Activated CD8-positive, alpha-beta memory T cell treated with anti-CD3 and anti-CD28 coated beads for 36 hours (primary cell): ENCODE measurements around the gene VPS4B. TPM values are rescaled to one million over a fixed set of nuclear protein-coding genes. Genes with fewer than 3 reads are reported as not detected.
"Not testable (repeated sequence)": the region's sequence is repeated elsewhere in the genome, so short reads cannot be mapped to it uniquely, and the experiment has no call there.

Source experiments
- CTCF ChIA-PET: fragments of 350-600 bp; sonication (Branson Sonifier 250); formaldehyde crosslinking; loops from one replicate; lab custom pipeline; 2021; ENCODE audit warnings: antibody characterized with exemption; lab: Charles Lee
- POLR2A ChIA-PET: fragments of 350-600 bp; sonication (Branson Sonifier 250); formaldehyde crosslinking; loops from one replicate; lab custom pipeline; 2021; ENCODE audit warnings: antibody characterized with exemption; lab: Charles Lee
- total RNA-seq, 2 experiments: library from RNA; stranded (reverse); gene quantifications; one replicate each; pipeline ENCODE4 v1.2.3, GENCODE V29; 2021

VPS4B gene
- total RNA-seq: 10 to 100 TPM; 51.1 to 53.9 TPM

GRCh38 chr18:63422087-63422863 is at the start of gene VPS4B:
VPS4B (minus strand) TSS chr18:63422476; CDS start chr18:63422259, 217 bp downstream.
- POLR2A ChIA-PET: interaction anchor here (0.6 to 1.3 kb wide), 5 partner anchors 12 to 270 kb away, joined by 3 to 9 read pairs (median 7); partner anchors contain the start of gene KDSR
- CTCF ChIA-PET: interaction anchor here (0.6 kb wide), 1 partner anchor 705 kb away, joined by 3 read pairs; no protein-coding TSS in a partner anchor

- CTCF ChIA-PET: no interaction called here
These were observed 48.5 kb upstream of the VPS4B start for GRCh38 chr18:63470751-63471150.

DNA sequence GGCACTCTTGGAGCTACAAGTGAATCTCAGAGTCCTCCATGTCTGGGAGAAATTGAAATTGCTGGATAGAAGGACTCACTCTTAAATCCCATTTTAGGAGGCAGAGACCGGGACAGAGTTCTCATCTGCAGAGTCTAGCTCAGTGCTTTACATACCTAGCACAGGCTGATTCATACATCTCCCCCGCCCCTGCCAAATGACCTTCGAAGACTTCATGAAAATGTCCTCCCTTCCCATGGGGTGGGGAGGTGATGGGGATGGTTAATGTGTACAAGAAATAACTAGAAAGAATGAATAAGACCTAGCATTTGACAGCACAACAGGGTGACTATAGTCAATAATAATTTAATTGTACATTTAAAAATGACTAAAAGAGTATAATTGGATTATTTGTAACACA is 46.3 kb upstream of the VPS4B start:
- CTCF ChIA-PET: no interaction called here
- POLR2A ChIA-PET: no interaction called here

More at GRCh38 chr18:63470751-63471150, 48.5 kb upstream of the VPS4B start:
- POLR2A ChIA-PET: no interaction called here

DNA sequence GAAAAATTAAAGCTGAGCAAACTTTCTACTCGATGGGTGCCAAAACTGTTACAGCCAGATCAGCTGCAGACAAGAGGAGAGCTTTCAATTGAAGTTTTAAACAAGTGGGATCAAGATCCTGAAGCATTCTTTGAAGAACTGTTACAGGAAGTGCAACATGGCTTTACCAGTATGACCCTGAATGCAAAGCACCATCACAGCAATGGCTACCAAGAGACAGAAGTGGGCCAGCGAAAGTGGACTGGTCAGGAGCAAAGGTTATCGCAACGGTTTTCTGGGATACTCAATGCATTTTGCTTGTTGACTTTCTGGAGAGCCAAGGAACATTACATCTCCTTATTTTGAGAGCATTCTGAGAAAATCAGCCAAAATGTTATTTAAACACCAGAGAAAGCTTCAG is 45.4 kb upstream of the VPS4B start:
- CTCF ChIA-PET: no interaction called here
- POLR2A ChIA-PET: no interaction called here

DNA sequence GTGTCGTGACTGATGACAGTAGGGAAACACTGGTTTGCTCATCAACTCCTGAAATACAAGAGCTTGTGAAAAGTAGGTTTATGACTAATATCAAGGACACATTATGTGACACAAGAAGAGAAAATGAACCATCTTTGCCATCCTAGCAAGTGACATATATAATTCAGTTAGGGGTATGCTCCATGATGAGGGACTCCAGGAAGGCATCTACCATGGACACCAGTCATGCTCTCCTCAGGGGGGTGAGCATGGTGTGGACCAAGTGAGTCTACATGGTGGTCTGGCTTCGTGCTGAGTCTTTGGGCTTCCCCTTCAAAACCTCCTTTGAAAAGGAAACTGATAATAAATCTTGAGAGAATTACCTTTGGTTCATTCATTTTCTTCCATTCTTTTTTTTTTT is 42.8 kb upstream of the VPS4B start:
- ChIA-PET POLR2A (no interaction called here), CTCF (interaction anchor here (0.6 to 1.6 kb wide), 4 partner anchors 20 to 483 kb away, joined by 3 to 4 read pairs (median 4); no protein-coding TSS in a partner anchor)

DNA sequence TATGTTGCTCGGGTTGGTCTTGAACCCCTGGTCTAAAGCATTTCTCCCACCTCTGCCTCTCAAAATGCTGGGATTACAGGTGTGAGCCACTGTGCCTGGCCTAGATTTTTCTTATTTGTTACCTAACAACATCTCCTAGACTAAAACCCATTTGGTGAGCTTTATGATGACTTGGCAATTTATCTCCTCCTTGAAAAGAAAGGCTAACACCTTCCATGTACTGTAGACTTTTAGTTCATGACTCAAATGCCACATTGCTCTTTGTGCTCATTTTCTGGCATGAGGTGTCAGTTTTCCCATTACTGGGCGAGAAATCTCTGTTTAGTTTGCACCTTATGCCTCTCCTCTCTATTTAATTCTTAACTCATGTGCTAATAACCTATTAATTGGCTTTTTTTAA is 42.2 kb upstream of the VPS4B start:
- CTCF ChIA-PET: interaction anchor here (1.6 kb wide), 1 partner anchor 25 kb away, joined by 4 read pairs; no protein-coding TSS in a partner anchor
- POLR2A ChIA-PET: interaction anchor here (0.6 kb wide), 1 partner anchor 878 kb away, joined by 3 read pairs; no protein-coding TSS in a partner anchor

DNA sequence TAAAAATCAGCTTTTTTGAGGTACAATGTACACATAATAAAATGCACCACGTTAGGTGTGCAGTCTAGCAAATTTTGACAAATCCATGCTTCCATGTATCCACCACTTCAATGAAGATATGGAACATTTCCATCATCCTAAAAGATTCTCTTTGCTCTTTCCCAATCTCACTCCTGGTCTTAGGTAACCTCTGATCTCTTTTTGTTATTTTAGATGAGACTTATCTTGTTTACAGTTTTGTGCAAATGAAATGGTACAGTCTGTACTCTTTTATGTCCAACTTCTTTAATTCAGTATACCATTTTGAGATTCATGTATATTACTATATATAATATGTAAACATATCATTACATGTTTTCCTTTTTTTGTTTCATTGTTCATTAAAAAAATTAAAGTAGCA is 38.1 kb upstream of the VPS4B start:
- ChIA-PET CTCF (no interaction called here), POLR2A (no interaction called here)

GRCh38 chr18:63457977-63458376 is 35.7 kb upstream of the VPS4B start:
- CTCF ChIA-PET: interaction anchor here (0.7 kb wide), 1 partner anchor 431 kb away, joined by 3 read pairs; no protein-coding TSS in a partner anchor
- POLR2A ChIA-PET: no interaction called here

DNA sequence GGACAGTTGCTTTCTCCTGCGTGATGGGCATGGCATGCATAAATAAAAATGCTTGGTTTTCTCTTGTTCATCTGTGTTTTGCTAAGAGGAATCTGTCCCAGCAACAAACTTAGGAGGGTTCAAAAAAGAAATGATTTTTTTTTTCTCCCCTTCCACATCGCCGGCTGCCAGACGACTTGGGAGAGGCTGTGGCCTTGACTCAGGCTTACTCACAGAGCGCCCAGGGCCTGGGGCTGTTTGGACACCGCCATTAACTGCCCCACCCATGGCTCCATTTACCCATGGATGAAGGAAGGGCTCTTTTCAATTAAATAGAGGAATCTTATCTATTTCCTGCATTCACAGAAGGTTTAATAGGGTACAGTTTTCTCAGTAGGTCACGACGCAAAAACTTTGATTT is 32.2 kb upstream of the VPS4B start:
- ChIA-PET CTCF (no interaction called here), POLR2A (no interaction called here)

GRCh38 chr18:63452751-63453150 is 30.5 kb upstream of the VPS4B start:
- CTCF ChIA-PET, POLR2A ChIA-PET: not testable (repeated sequence)

DNA sequence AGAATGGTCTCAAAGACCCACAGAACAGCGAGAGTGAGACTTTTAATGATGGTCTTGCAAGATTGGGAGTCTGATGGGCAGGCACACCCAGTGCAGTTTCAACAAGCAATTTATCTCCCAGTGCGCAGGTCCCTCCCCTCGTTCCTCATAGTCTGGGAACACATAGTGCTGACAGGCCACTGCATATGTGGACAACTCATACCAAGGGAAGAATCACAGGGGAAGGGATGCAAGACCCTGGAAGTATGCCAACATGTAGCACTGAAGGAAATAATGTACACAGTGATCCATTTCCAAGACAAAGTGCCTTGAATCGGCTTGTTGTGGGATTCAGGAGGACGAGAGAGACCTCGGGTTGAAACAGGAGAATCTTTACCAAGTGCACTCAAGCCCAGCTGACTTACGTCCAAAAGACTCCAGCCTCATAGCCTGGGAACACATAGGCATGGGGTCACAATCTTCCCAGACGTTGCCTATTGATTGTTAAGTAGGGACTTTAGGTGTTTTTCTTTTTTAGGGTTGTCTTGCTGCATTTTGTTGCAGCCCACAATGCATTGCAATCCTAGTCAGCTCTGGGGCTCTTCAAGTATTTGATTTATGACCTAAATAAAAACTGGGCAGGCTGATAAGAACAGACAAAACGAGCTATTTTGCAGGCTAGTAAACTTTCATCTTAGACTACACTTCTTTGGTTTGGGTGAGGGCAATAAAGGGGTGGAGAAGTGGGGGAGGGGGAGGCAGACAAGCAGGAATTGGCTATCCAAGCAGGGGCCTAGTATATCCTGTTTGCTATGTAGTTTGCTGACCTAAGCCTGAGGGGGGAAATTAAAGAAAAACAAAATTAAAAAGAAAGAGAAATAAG is 29.8 kb upstream of the VPS4B start:
- CTCF ChIA-PET: no interaction called here

DNA sequence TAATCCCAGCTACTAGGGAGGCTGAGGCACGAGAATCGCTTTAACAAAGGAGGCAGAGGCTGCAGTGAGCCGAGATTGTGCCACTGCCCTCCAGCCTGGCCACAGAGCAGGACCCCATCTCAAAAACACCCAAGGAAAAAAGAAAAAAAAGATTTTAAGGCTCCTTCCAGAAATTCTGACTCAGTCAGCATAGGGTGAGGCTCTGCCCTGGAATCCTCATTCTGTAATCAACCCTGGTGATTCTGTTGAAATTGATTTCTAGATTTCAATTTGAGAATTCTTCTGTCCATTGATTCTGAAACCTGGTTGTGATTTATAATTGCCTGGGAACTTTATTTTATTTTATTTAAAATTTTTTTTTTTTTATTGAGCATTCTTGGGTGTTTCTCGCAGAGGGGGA is 27.1 kb upstream of the VPS4B start:
- CTCF ChIA-PET: no interaction called here
- POLR2A ChIA-PET: no interaction called here

More for the DNA sequence above, 29.8 kb upstream of the VPS4B start:
- POLR2A ChIA-PET: no interaction called here

DNA sequence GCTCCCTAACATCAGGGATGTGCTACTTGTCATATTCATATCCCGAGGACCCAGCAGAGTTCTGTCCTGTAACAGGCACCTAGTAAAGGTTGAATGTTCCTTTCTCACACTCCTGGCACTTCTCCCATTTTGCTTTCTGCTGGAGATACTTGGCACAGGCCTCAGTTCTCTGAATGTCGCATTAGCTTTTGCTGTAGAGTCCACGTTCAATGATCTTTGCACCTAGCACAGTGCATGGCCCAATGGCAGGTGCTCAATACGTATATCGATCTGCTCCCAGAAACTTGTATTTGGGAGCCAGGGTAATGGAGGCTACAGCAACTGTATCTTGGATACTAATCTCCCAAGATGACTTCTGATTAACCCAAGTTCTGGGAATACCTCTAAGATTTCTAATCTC is 24.8 kb upstream of the VPS4B start:
- CTCF ChIA-PET: interaction anchor here (0.7 kb wide), 1 partner anchor 784 kb away, joined by 5 read pairs; no protein-coding TSS in a partner anchor
- POLR2A ChIA-PET: no interaction called here

- ChIA-PET POLR2A (no interaction called here), CTCF (no interaction called here)
These were observed 24.0 kb upstream of the VPS4B start for GRCh38 chr18:63446266-63446665.

GRCh38 chr18:63445037-63445436 is 22.8 kb upstream of the VPS4B start:
- ChIA-PET CTCF (no interaction called here), POLR2A (no interaction called here)

DNA sequence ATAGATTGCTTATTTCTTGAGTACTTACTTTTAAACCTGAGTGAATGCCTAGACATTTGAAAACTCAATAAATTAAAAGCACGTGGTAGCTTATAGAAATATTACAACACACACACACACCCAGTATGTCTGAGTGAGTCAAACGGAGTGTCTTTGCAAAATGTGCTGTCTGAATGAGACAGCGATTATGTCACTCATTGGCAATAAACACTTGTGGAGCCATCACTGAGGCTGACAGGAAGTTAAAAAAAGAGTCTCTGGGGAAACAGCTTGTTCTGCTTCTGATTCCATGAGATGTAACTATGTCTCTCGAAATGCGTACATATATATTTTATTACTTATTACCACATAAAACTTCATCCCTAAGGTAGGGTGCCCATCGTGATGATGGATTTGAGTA is 22.3 kb upstream of the VPS4B start:
- ChIA-PET POLR2A (no interaction called here), CTCF (no interaction called here)

- POLR2A ChIA-PET: no interaction called here
These were observed 21.6 kb upstream of the VPS4B start for GRCh38 chr18:63443829-63444228.

DNA sequence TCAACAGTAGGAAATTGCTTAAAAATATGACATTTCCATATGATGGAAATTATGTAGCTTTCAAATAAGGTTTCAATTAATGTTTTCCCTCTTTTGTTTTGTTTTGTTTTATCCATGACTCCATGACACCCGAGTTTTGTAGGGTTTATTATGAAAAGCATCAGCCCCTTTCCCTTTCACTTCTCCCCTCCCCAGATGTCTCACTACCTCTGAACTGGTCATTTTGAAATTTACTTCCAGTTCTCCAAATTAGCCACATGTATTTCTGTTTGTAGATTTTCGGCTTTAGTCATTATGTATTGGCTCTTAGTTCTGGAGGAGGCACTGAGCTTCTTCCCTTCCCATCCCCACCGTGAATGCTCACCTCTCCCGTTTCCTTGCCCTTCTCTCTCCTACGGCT is 18.6 kb upstream of the VPS4B start:
- ChIA-PET POLR2A (no interaction called here), CTCF (interaction anchor here (0.7 to 3.1 kb wide), 4 partner anchors 118 to 424 kb away, joined by 3 to 11 read pairs (median 4); no protein-coding TSS in a partner anchor)

More at GRCh38 chr18:63443829-63444228, 21.6 kb upstream of the VPS4B start:
- CTCF ChIA-PET: no interaction called here

- ChIA-PET CTCF (interaction anchor here (0.9 to 3.1 kb wide), 4 partner anchors 16 to 423 kb away, joined by 3 to 11 read pairs (median 4); no protein-coding TSS in a partner anchor), POLR2A (no interaction called here)
These were observed 17.9 kb upstream of the VPS4B start for GRCh38 chr18:63440219-63440618.

DNA sequence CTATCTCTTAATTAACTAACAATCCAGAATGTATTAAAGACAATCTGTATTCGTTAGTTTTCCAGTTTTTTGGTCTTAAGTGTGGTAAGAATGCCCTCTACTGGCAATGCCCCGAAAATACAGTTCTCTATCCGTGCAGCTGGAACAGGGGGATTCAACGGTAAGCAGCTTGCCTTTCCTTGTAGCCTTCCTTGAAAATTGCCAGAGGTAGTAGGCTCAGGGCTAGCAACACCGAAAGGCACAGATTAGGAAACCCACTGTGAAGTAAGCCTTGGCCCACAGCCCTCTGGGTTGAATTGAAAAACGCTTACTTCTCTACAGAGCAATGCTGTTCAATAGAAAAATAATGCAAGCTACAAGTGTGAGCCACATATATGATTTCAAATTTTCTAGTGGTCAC is 17.1 kb upstream of the VPS4B start:
- POLR2A ChIA-PET: no interaction called here
- CTCF ChIA-PET: interaction anchor here (0.5 to 3.1 kb wide), 17 partner anchors 9 to 836 kb away, joined by 3 to 11 read pairs (median 4); no protein-coding TSS in a partner anchor
